ENCODE measurements around the gene GNL2.

Gene GNL2

GRCh38 chr1:37595440-37596181 lies at the start of gene GNL2:
Gene GNL2, minus strand, starts transcription at chr1:37595937. Its CDS starts 115 bp downstream, at chr1:37595822.
- H3K36me3 ChIP-seq: peaks cover 21 to 26% (median 23%) of the 10 kb centered on the region in 3 donors
- H3K4me1 ChIP-seq: peaks cover 0 to 28% (median 24%) of the 10 kb centered on the region in 4 donors
- DNase-seq: peak; percentile 97 to 98
- intact Hi-C loops (cut with DNase I; ENCODE audit: low total_unique reads): loop anchor here (2.0 to 10.0 kb wide), 2 partner anchors 81 to 95 kb away; partner anchors contain the start of gene MEAF6
- peak within 1 kb of the TSS; percentile 79 to 82 for H3K27ac ChIP-seq
- H3K9me3 ChIP-seq: no peaks in the 10 kb centered on the region
- H3K27me3 ChIP-seq: no peaks in the 10 kb centered on the region
- no peak for TF ChIP-seq CTCF (IDR thresholded peaks at IDR 0.05)
- H3K4me3 ChIP-seq: peak within 1 kb of the TSS; percentile 69 to 72

- Histone ChIP-seq H3K9me3 (peaks cover 0 to 21% (median 14%) of the 10 kb centered on the region in 3 donors), H3K36me3 (no peaks in the 10 kb centered on the region), H3K27ac (no peak overlapping the region), H3K4me1 (no peaks in the 10 kb centered on the region), H3K27me3 (peaks cover 0 to 32% of the 10 kb centered on the region in 2 donors), H3K4me3 (no peak overlapping the region)
- no peak for DNase-seq
- no peak for TF ChIP-seq CTCF (IDR thresholded peaks at IDR 0.05)
- intact Hi-C loops (cut with DNase I; ENCODE audit: low total_unique reads): no loop called here
Measured at GRCh38 chr1:37641059-37641458, 45.3 kb upstream of the GNL2 start.

GRCh38 chr1:37636435-37636834 lies 40.7 kb upstream of the GNL2 start:
- intact Hi-C loops (cut with DNase I; ENCODE audit: low total_unique reads): no loop called here
- Histone ChIP-seq H3K9me3 (peaks cover 0 to 8% (median 4%) of the 10 kb centered on the region in 3 donors), H3K4me1 (peaks cover 0 to 23% (median 10%) of the 10 kb centered on the region in 4 donors), H3K36me3 (no peaks in the 10 kb centered on the region), H3K4me3 (no peak overlapping the region), H3K27me3 (peaks cover 0 to 70% of the 10 kb centered on the region in 2 donors), H3K27ac (no peak overlapping the region)
- TF ChIP-seq CTCF (IDR thresholded peaks at IDR 0.05): no peak
- no peak for DNase-seq

GRCh38 chr1:37634992-37635902 lies 39.5 kb upstream of the GNL2 start:
- no peaks in the 10 kb centered on the region for H3K36me3 ChIP-seq
- H3K27ac ChIP-seq: peak overlapping the region in 1 of 2 donors; percentile 7
- peaks cover 0 to 81% of the 10 kb centered on the region in 2 donors for H3K27me3 ChIP-seq
- intact Hi-C loops (cut with DNase I; ENCODE audit: low total_unique reads): no loop called here
- no peaks in the 10 kb centered on the region for H3K9me3 ChIP-seq
- H3K4me3 ChIP-seq: peak overlapping the region; percentile 44 to 52
- H3K4me1 ChIP-seq: peaks cover 0 to 23% (median 10%) of the 10 kb centered on the region in 4 donors
- DNase-seq: no peak
- TF ChIP-seq CTCF (IDR thresholded peaks at IDR 0.05): no peak

- Histone ChIP-seq H3K27ac (peak within 1 kb of the TSS in 1 of 2 donors; percentile 7), H3K9me3 (no peaks in the 10 kb centered on the region), H3K4me3 (peak within 1 kb of the TSS; percentile 44 to 52), H3K4me1 (peaks cover 0 to 23% (median 10%) of the 10 kb centered on the region in 4 donors), H3K36me3 (no peaks in the 10 kb centered on the region), H3K27me3 (peaks cover 0 to 89% of the 10 kb centered on the region in 2 donors)
- intact Hi-C loops (cut with DNase I; ENCODE audit: low total_unique reads): no loop called here
- no peak for DNase-seq
- no peak for TF ChIP-seq CTCF (IDR thresholded peaks at IDR 0.05)
Measured at GRCh38 chr1:37634244-37634991, 38.7 kb upstream of the GNL2 start, which contains the start of gene RSPO1. Gene RSPO1, minus strand, starts transcription at chr1:37634892. Its CDS starts 5,231 bp downstream, at chr1:37629661.

Measured in tibial artery (tissue), 4 donors.